ENCODE data around the gene TMEM38B.
"Not testable (repeated sequence)": the region's sequence is repeated elsewhere in the genome, so short reads cannot be mapped to it uniquely, and the experiment has no call there.

TMEM38B gene

GRCh38 chr9:105722099-105722498 lies 27.8 kb downstream of the TMEM38B start:
- Histone ChIP-seq H3K36me3 (ENCODE audit: insufficient read depth, insufficient read length, low read length) (no peaks in the 10 kb centered on the region), H3K4me1 (ENCODE audit: insufficient read depth, insufficient read length) (no peaks in the 10 kb centered on the region), H3K27me3 (ENCODE audit: insufficient read depth, insufficient read length) (no peaks in the 10 kb centered on the region), H3K4me3 (ENCODE audit: insufficient read length, low read depth) (no peak overlapping the region), H3K9ac (ENCODE audit: insufficient read length, low read depth) (no peak overlapping the region), H3K9me3 (ENCODE audit: insufficient read depth, low read length) (no peaks in the 10 kb centered on the region)
- no peak for TF ChIP-seq YY1 (IDR thresholded peaks at IDR 0.05; ENCODE audit: insufficient read depth, insufficient read length)
- no peak for TF ChIP-seq SUZ12 (IDR thresholded peaks at IDR 0.05; ENCODE audit: extremely low read depth, insufficient read depth, insufficient read length)
- no peak for TF ChIP-seq ZNF274 (IDR thresholded peaks at IDR 0.05; ENCODE audit: low read depth, low read length)
- no peak for DNase-seq (ENCODE audit: low read depth, low spot score)

GRCh38 chr9:105725370-105725769 lies 31.0 kb downstream of the TMEM38B start:
- Histone ChIP-seq H3K36me3 (ENCODE audit: insufficient read depth, insufficient read length, low read length) (no peaks in the 10 kb centered on the region), H3K27me3 (ENCODE audit: insufficient read depth, insufficient read length) (no peaks in the 10 kb centered on the region), H3K4me1 (ENCODE audit: insufficient read depth, insufficient read length) (no peaks in the 10 kb centered on the region), H3K9ac (ENCODE audit: insufficient read length, low read depth) (no peak overlapping the region), H3K9me3 (ENCODE audit: insufficient read depth, low read length) (no peaks in the 10 kb centered on the region), H3K4me3 (ENCODE audit: insufficient read length, low read depth) (no peak overlapping the region)
- DNase-seq (ENCODE audit: low read depth, low spot score) = no peak
- TF ChIP-seq ZNF274 (IDR thresholded peaks at IDR 0.05; ENCODE audit: low read depth, low read length) = no peak
- no peak for TF ChIP-seq SUZ12 (IDR thresholded peaks at IDR 0.05; ENCODE audit: extremely low read depth, insufficient read depth, insufficient read length)
- TF ChIP-seq YY1 (IDR thresholded peaks at IDR 0.05; ENCODE audit: insufficient read depth, insufficient read length) = no peak

- not testable (repeated sequence) for H3K9ac ChIP-seq (ENCODE audit: insufficient read length, low read depth); H3K9me3 ChIP-seq (ENCODE audit: insufficient read depth, low read length); H3K27me3 ChIP-seq (ENCODE audit: insufficient read depth, insufficient read length); DNase-seq (ENCODE audit: low read depth, low spot score); H3K4me1 ChIP-seq (ENCODE audit: insufficient read depth, insufficient read length); H3K36me3 ChIP-seq (ENCODE audit: insufficient read depth, insufficient read length, low read length); H3K4me3 ChIP-seq (ENCODE audit: insufficient read length, low read depth)
Observed at GRCh38 chr9:105728230-105728629, 33.9 kb downstream of the TMEM38B start.

GRCh38 chr9:105731420-105731819 lies 37.1 kb downstream of the TMEM38B start:
- H3K9me3 ChIP-seq (ENCODE audit: insufficient read depth, low read length) = peaks cover 26% of the 10 kb centered on the region

GRCh38 chr9:105735366-105735765 lies 41.0 kb downstream of the TMEM38B start:
- no peak for DNase-seq (ENCODE audit: low read depth, low spot score)
- no peaks in the 10 kb centered on the region for H3K27me3 ChIP-seq (ENCODE audit: insufficient read depth, insufficient read length)
- no peaks in the 10 kb centered on the region for H3K4me1 ChIP-seq (ENCODE audit: insufficient read depth, insufficient read length)
- H3K9ac ChIP-seq (ENCODE audit: insufficient read length, low read depth) = no peak overlapping the region
- H3K9me3 ChIP-seq (ENCODE audit: insufficient read depth, low read length) = peaks cover 27% of the 10 kb centered on the region
- no peak overlapping the region for H3K4me3 ChIP-seq (ENCODE audit: insufficient read length, low read depth)
- H3K36me3 ChIP-seq (ENCODE audit: insufficient read depth, insufficient read length, low read length) = peaks cover 3% of the 10 kb centered on the region
- TF ChIP-seq YY1 (IDR thresholded peaks at IDR 0.05; ENCODE audit: insufficient read depth, insufficient read length) = no peak
- TF ChIP-seq SUZ12 (IDR thresholded peaks at IDR 0.05; ENCODE audit: extremely low read depth, insufficient read depth, insufficient read length) = no peak
- TF ChIP-seq ZNF274 (IDR thresholded peaks at IDR 0.05; ENCODE audit: low read depth, low read length) = no peak

More at GRCh38 chr9:105731420-105731819, 37.1 kb downstream of the TMEM38B start:
- not testable (repeated sequence) for DNase-seq (ENCODE audit: low read depth, low spot score); H3K36me3 ChIP-seq (ENCODE audit: insufficient read depth, insufficient read length, low read length); H3K4me1 ChIP-seq (ENCODE audit: insufficient read depth, insufficient read length); H3K4me3 ChIP-seq (ENCODE audit: insufficient read length, low read depth); H3K27me3 ChIP-seq (ENCODE audit: insufficient read depth, insufficient read length); H3K9ac ChIP-seq (ENCODE audit: insufficient read length, low read depth)

GRCh38 chr9:105737205-105737604 lies 42.9 kb downstream of the TMEM38B start:
- DNase-seq (ENCODE audit: low read depth, low spot score) = no peak
- TF ChIP-seq YY1 (IDR thresholded peaks at IDR 0.05; ENCODE audit: insufficient read depth, insufficient read length) = no peak
- no peak for TF ChIP-seq ZNF274 (IDR thresholded peaks at IDR 0.05; ENCODE audit: low read depth, low read length)
- no peak for TF ChIP-seq SUZ12 (IDR thresholded peaks at IDR 0.05; ENCODE audit: extremely low read depth, insufficient read depth, insufficient read length)

GRCh38 chr9:105742088-105742487 lies 47.7 kb downstream of the TMEM38B start:
- Histone ChIP-seq H3K36me3 (ENCODE audit: insufficient read depth, insufficient read length, low read length) (peaks cover 3% of the 10 kb centered on the region), H3K9ac (ENCODE audit: insufficient read length, low read depth) (no peak overlapping the region), H3K4me1 (ENCODE audit: insufficient read depth, insufficient read length) (no peaks in the 10 kb centered on the region), H3K27me3 (ENCODE audit: insufficient read depth, insufficient read length) (no peaks in the 10 kb centered on the region), H3K4me3 (ENCODE audit: insufficient read length, low read depth) (no peak overlapping the region), H3K9me3 (ENCODE audit: insufficient read depth, low read length) (no peaks in the 10 kb centered on the region)
- no peak for TF ChIP-seq ZNF274 (IDR thresholded peaks at IDR 0.05; ENCODE audit: low read depth, low read length)
- TF ChIP-seq YY1 (IDR thresholded peaks at IDR 0.05; ENCODE audit: insufficient read depth, insufficient read length) = no peak
- no peak for DNase-seq (ENCODE audit: low read depth, low spot score)

More at GRCh38 chr9:105737205-105737604, 42.9 kb downstream of the TMEM38B start:
- Histone ChIP-seq H3K9me3 (ENCODE audit: insufficient read depth, low read length) (peaks cover 27% of the 10 kb centered on the region), H3K4me1 (ENCODE audit: insufficient read depth, insufficient read length) (no peaks in the 10 kb centered on the region), H3K4me3 (ENCODE audit: insufficient read length, low read depth) (no peak overlapping the region), H3K36me3 (ENCODE audit: insufficient read depth, insufficient read length, low read length) (peaks cover 3% of the 10 kb centered on the region), H3K27me3 (ENCODE audit: insufficient read depth, insufficient read length) (no peaks in the 10 kb centered on the region), H3K9ac (ENCODE audit: insufficient read length, low read depth) (no peak overlapping the region)

GRCh38 chr9:105747325-105747724 lies 53.0 kb downstream of the TMEM38B start:
- not testable (repeated sequence) for H3K4me1 ChIP-seq (ENCODE audit: insufficient read depth, insufficient read length); H3K4me3 ChIP-seq (ENCODE audit: insufficient read length, low read depth); DNase-seq (ENCODE audit: low read depth, low spot score); H3K27me3 ChIP-seq (ENCODE audit: insufficient read depth, insufficient read length); H3K9ac ChIP-seq (ENCODE audit: insufficient read length, low read depth); H3K36me3 ChIP-seq (ENCODE audit: insufficient read depth, insufficient read length, low read length)
- H3K9me3 ChIP-seq (ENCODE audit: insufficient read depth, low read length) = peaks cover 14% of the 10 kb centered on the region; the same call in 1 of the 2 replicates

Measured in NT2/D1 (cell line).